ENCODE measurements around the gene OR6T1.

The OR6T1 gene, protein sequence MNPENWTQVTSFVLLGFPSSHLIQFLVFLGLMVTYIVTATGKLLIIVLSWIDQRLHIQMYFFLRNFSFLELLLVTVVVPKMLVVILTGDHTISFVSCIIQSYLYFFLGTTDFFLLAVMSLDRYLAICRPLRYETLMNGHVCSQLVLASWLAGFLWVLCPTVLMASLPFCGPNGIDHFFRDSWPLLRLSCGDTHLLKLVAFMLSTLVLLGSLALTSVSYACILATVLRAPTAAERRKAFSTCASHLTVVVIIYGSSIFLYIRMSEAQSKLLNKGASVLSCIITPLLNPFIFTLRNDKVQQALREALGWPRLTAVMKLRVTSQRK

DNA sequence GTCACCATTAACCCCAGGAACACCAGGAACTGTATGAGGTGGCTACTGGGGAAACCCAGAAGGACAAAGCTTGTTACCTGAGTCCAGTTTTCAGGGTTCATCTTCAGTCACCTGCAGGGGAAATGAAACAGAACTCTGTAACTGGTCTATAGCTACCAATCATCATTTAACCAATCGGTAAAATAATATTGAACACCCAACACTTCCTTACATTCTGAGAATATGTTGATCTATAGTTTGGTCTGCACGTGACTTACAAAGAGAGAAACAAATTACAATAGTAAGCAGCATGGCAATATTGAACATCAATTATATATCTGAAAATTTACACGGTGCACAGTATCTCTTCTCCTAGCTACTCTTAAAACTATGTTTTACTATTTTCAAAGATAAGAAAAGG lies at the start of gene OR6T1:
Gene OR6T1 (minus strand): TSS at position 101 of the 400 bp plus-strand sequence. CDS start 0 bp downstream, at position 101.
- no peak within 1 kb of the TSS for H3K4me3 ChIP-seq (ENCODE audit: low read depth, low read length)
- no peak for DNase-seq (ENCODE audit: low read depth)
- TF ChIP-seq, protein P1, sequence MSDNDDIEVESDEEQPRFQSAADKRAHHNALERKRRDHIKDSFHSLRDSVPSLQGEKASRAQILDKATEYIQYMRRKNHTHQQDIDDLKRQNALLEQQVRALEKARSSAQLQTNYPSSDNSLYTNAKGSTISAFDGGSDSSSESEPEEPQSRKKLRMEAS (IDR thresholded peaks at IDR 0.05; ENCODE audit: low read depth, low read length) = no peak
- TF ChIP-seq POLR2A (IDR thresholded peaks at IDR 0.05; ENCODE audit: extremely low read depth, insufficient read length) (no peak), MYC (IDR thresholded peaks at IDR 0.05; ENCODE audit: low read depth, low read length) (no peak)
- TF ChIP-seq, protein P2, sequence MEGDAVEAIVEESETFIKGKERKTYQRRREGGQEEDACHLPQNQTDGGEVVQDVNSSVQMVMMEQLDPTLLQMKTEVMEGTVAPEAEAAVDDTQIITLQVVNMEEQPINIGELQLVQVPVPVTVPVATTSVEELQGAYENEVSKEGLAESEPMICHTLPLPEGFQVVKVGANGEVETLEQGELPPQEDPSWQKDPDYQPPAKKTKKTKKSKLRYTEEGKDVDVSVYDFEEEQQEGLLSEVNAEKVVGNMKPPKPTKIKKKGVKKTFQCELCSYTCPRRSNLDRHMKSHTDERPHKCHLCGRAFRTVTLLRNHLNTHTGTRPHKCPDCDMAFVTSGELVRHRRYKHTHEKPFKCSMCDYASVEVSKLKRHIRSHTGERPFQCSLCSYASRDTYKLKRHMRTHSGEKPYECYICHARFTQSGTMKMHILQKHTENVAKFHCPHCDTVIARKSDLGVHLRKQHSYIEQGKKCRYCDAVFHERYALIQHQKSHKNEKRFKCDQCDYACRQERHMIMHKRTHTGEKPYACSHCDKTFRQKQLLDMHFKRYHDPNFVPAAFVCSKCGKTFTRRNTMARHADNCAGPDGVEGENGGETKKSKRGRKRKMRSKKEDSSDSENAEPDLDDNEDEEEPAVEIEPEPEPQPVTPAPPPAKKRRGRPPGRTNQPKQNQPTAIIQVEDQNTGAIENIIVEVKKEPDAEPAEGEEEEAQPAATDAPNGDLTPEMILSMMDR (IDR thresholded peaks at IDR 0.05; ENCODE audit: low read depth, low read length) = no peak

DNA sequence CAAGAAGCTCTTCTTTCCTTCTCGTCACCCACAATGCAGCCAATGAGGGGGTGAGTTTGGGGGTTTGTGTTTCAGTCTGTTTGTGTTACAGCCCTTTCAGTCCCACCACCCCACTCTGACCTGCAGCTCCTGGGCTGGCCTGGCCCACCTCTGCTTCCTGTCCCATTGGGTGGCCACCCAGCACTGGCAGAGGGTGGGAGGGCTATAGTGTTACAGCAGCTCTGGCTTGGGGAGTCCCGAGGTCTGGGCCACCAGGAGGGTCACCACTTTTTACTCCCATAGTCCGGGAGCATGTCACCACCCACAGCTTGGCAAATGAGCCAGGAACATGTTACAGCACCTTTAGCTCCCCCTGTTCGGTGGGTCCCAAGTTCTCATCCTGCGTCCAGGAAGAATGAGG lies 35.7 kb upstream of the OR6T1 start:
- no peak overlapping the region for H3K4me3 ChIP-seq (ENCODE audit: low read depth, low read length)
- no peak for DNase-seq (ENCODE audit: low read depth)
- TF ChIP-seq MYC (IDR thresholded peaks at IDR 0.05; ENCODE audit: low read depth, low read length) = no peak
- TF ChIP-seq, protein P2 (IDR thresholded peaks at IDR 0.05; ENCODE audit: low read depth, low read length) = no peak
- TF ChIP-seq, protein P1 (IDR thresholded peaks at IDR 0.05; ENCODE audit: low read depth, low read length) = no peak
- TF ChIP-seq POLR2A (IDR thresholded peaks at IDR 0.05; ENCODE audit: extremely low read depth, insufficient read length) = no peak

DNA sequence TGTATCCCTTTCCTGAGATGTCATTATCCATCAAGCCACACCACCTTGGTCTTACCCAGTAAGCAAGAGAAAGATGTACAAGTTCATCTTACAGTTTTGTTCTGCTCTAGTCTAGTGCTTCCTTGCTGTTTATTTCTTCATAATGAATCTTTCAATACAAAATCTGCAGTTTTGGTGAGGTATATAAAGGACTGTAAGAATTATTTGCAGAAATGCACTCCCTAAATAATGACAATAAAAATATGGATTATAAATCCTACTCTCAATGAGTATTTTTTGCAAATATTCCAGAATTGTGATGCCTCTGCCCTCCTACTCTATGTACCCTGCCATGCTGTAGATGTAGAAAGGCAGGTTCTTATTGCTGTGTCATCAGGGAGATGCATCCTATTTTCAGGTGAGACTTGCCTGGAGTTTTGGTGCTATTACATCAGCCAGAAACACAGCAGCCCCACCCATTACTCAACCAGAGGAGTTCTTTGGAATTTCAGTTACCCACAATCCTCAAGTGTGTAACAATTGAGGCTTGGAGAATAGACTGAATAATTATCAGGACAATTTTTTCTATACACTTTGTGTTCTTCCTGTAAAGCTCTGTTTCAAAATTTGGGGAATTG lies 34.2 kb upstream of the OR6T1 start, which contains the start of gene OR10S1:
Gene OR10S1 (minus strand): TSS at position 51 of the 617 bp plus-strand sequence. CDS start 117 bp downstream, outside the sequence.
- no peak for DNase-seq (ENCODE audit: low read depth)
- no peak within 1 kb of the TSS for H3K4me3 ChIP-seq (ENCODE audit: low read depth, low read length)
- TF ChIP-seq MYC (IDR thresholded peaks at IDR 0.05; ENCODE audit: low read depth, low read length) (no peak), POLR2A (IDR thresholded peaks at IDR 0.05; ENCODE audit: extremely low read depth, insufficient read length) (no peak)
- TF ChIP-seq, protein P1 (IDR thresholded peaks at IDR 0.05; ENCODE audit: low read depth, low read length) = no peak
- TF ChIP-seq, protein P2 (IDR thresholded peaks at IDR 0.05; ENCODE audit: low read depth, low read length) = no peak

DNA sequence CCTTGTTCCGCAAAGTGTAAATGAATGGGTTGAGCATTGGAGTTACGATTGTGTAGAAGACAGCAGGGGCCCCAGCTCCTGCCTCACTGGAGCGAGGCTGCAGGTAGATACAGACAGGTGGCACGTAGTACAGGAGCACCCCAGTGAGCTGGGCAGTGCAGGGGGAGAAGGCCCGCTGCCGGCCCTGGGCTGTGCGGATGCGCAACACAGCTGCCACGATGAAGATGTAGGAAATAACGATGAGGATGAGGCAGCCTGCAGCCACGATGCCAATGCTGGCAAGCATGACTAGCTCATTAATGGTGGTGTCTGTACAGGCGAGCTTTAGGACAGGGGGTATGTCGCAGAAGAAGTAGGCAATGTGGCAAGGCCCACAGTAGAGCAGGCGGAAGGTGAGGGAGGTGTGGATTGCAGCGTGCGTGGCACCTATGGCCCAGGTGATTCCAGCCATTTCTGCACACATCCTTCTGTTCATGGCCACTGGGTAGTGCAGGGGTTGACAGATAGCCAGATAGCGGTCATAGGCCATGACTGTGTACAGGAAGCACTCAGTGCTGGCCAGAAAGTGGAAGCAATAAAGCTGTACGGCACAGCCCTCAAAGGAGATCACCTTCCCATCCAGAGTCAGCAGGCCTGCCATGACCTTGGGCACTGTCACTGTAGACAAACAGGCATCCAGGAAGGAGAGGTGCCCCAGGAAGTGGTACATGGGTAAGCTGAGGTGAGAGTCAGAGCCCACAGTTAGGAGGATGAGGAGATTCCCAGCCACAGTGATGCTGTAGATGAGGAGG lies 33.3 kb upstream of the OR6T1 start:
- no peak overlapping the region for H3K4me3 ChIP-seq (ENCODE audit: low read depth, low read length)
- DNase-seq (ENCODE audit: low read depth) = no peak
- no peak for TF ChIP-seq MYC (IDR thresholded peaks at IDR 0.05; ENCODE audit: low read depth, low read length)
- TF ChIP-seq, protein P2 (IDR thresholded peaks at IDR 0.05; ENCODE audit: low read depth, low read length) = no peak
- no peak for TF ChIP-seq POLR2A (IDR thresholded peaks at IDR 0.05; ENCODE audit: extremely low read depth, insufficient read length)
- TF ChIP-seq, protein P1 (IDR thresholded peaks at IDR 0.05; ENCODE audit: low read depth, low read length) = no peak

DNA sequence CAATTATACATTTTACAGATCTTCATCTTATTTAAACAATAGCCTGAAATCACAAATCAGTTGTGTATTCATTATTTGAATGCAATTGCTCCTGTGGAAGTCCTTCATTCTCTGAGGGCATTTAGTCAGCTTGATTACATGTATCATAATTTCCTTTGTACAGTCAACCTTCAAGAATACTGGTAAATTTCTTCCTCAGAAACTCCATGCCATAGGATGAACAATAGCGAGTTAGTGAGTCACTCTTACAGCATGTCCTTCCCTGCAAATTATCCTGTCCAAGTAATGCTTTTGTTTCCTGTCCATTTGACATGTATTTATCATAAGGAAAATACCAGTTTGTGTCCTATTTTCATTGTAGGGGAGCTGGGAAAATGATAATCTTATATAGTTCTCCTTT lies 30.2 kb upstream of the OR6T1 start:
- TF ChIP-seq POLR2A (IDR thresholded peaks at IDR 0.05; ENCODE audit: extremely low read depth, insufficient read length) (no peak), MYC (IDR thresholded peaks at IDR 0.05; ENCODE audit: low read depth, low read length) (no peak)
- TF ChIP-seq, protein P2 (IDR thresholded peaks at IDR 0.05; ENCODE audit: low read depth, low read length) = no peak
- TF ChIP-seq, protein P1 (IDR thresholded peaks at IDR 0.05; ENCODE audit: low read depth, low read length) = no peak
- no peak overlapping the region for H3K4me3 ChIP-seq (ENCODE audit: low read depth, low read length)
- DNase-seq (ENCODE audit: low read depth) = no peak
